GM19238 (cell line): ENCODE measurements around the gene MGAM2.

Experiments used
- DNase-seq: peaks from one replicate; pipeline ENCODE4 v3.0.0; 2011; ENCODE audit warnings: low spot score; ENCODE audit not compliant: insufficient read length

MGAM2 gene

DNA sequence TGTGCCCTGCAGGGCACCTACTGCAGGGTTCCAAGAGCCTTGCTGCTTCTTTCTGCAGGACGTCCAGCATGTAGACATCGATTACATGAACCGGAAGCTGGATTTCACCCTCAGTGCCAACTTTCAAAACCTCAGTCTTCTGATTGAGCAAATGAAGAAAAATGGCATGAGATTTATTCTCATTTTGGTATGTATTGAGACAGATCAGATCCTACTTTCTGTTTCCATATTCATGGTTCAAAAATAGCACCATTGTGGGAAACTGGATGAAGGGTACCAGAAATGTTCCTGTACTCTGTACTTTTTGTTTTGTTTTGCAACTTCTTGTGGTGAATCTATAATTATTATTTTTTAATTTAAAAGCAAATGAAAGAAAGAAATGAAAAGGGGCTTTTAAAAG lies 64.1 kb downstream of the MGAM2 start:
- DNase-seq, result no peak

DNA sequence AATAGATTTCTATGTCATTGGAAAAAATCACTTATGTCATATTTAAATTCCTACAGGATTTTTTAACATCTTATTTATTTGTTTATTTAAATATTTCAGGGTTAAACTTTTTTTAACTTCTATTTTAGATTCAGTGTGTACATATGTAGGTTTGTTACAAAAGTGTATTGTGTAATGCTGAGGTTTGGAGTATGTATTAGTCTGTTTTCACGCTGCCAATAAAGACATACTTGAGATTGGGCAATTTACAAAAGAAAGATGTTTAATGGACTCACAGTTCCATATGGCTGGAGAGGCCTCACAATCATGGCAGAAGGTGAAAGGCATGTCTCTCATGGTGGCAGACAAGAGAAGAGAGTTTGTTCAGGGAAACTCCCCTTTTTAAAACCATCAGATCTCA lies 65.4 kb downstream of the MGAM2 start:
- DNase-seq, result no peak

- DNase-seq, result no peak
Measured at GRCh38 chr7:142177869-142178268, 66.4 kb downstream of the MGAM2 start.

DNA sequence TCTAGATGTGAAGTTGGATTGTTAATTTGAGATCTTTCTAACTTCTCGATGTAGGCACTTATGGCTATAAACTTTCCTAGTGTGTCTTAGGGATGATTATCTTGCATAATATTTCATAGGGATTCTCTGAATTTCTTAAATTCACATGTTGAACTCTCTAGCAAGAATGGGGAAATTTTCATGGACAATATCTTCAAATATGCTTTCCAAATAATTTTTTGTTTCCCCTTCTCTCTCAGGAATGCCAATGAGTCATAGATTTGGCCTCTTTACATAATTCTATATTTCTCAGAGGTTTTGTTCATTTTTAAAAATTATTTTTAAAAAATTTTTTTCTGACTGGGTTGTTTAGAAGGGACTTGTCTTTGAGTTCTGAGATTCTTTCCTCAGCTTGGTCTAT lies 68.9 kb downstream of the MGAM2 start:
- no peak for DNase-seq

DNA sequence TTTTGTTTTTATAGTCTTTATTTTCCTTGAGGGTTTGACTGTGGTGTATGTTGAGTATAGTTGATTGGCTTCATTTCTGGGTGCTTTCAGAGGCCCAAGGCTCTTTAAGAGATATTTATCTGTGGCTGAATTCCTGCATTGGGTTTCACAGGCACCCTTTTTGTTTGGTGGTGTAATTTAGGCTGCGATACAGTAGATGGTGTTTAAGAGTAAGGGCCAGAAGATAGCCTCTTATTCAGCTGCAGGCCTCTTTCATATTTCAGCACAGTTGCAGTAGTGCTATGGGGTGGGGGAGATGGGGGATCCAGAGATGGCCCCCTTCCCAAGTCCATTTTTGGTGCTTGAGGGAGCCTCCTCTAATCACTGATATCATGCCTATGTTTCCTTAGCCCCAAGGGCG lies 69.7 kb downstream of the MGAM2 start:
- no peak for DNase-seq

- DNase-seq, result no peak
Measured at GRCh38 chr7:142181966-142182365, 70.4 kb downstream of the MGAM2 start.

GRCh38 chr7:142185069-142185468 lies 73.6 kb downstream of the MGAM2 start:
- DNase-seq, result no peak

DNA sequence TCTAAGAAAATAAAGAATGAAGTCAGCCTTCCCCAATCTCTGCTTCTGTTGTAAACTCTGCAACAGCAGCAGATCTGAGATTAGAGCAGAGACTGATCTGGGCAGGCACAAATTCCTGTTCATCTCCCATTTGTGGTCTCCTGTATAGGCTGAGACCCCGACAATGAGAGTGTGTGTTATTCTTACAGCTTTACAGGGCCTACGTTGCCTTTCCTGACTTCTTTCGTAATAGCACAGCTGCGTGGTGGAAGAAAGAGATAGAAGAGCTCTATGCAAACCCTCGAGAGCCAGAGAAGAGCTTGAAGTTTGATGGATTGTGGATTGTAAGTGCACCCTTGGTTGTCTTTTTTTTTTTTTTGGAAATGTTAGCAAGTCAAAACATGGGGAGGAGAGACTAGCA lies 74.3 kb downstream of the MGAM2 start:
- DNase-seq, result no peak

- no peak for DNase-seq
Measured at GRCh38 chr7:142188154-142188553, 76.6 kb downstream of the MGAM2 start.

DNA sequence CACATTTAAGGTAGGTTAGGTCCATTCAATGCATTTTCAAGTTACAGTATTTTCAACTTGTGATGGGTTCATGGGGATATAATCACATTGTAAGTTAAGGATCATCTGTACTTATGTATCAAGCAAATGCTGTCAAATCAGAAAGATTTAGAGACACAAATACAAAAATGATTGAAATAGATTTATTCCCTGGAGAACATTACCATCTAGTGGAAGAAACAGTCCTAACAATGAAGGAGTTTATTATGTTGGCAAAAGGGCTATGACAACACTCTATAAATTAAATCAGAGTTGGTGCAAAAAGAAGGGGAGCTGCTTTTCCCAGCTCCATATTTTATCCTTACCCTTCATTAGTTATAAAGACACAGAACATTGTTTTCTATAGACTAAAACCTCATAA lies 77.3 kb downstream of the MGAM2 start:
- DNase-seq, result no peak

- DNase-seq, result no peak
Measured at GRCh38 chr7:142194201-142194600, 82.7 kb downstream of the MGAM2 start.

- DNase-seq, result no peak
Measured at GRCh38 chr7:142196066-142196840, 84.7 kb downstream of the MGAM2 start.

DNA sequence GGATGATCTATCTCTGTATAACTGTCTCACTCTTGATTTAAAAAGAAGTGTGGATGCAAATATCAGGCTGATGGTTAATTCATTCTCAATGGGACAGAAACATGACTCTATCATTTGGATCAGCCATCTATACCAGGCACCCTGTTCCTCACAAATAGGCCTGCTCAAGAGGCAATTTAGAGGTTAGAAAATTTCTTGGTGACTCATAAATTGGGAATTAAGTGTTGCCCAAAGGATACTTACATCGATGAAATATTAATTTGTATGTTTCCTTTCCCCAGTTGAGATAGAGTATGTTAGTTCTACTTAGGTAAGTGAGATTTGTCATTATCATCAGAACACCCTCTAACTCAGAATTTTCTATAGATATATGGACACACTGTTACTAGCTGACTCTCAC lies 88.7 kb downstream of the MGAM2 start:
- no peak for DNase-seq

- no peak for DNase-seq
Measured at GRCh38 chr7:142228537-142229104, 117.1 kb downstream of the MGAM2 start.

- DNase-seq, result no peak
Measured at GRCh38 chr7:142231716-142232115, 120.2 kb downstream of the MGAM2 start.

GRCh38 chr7:142240546-142240945 lies 129.0 kb downstream of the MGAM2 start:
- DNase-seq, result no peak

- no peak for DNase-seq
Measured at GRCh38 chr7:142243823-142244222, 132.3 kb downstream of the MGAM2 start.

GRCh38 chr7:142248166-142249160 lies 136.9 kb downstream of the MGAM2 start:
- no peak for DNase-seq

- DNase-seq, result no peak
Measured at GRCh38 chr7:142249918-142250317, 138.4 kb downstream of the MGAM2 start.

DNA sequence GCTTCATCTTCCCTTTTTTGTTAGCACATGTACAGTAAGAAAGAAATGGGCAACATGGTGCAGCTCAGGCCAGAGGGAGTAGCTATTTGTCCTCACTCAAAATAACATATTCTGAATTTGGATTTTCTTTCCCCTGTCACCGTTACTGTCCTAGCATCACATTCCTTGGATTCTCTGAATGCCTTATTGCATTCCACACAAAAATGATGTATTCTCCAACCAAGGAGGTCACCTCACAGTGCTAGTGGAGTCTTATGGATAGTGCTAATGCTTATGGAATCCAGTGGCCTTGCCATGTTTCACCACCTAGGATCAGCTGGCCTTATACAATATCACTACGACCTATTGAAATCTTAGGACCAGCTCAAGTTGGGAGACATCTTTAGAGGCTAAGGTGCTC lies 139.2 kb downstream of the MGAM2 start:
- no peak for DNase-seq

GRCh38 chr7:142257958-142258357 lies 146.4 kb downstream of the MGAM2 start, which contains the start of gene PRSS58:
PRSS58 (minus strand) TSS chr7:142258058; CDS start chr7:142257707, 351 bp downstream.
- DNase-seq, result no peak
